ENCODE results near the gene TENT5C. TPM values are rescaled to one million over a fixed set of nuclear protein-coding genes. Genes with fewer than 3 reads are reported as not detected.

Gene TENT5C
- total RNA-seq, 1 experiment from 2014 or later, result 1.4 TPM

GRCh38 chr1:117638759-117639158 is 32.9 kb downstream of the TENT5C start:
- CTCF ChIA-PET, result no interaction called here
- Histone ChIP-seq H3K36me3 (ENCODE audit: control insufficient read depth in 1 of 2, insufficient read depth in 2 of 2, low read length in 2 of 2) (no peaks in the 10 kb centered on the region), H3K4me3 (replicated peaks in 1 of 2; ENCODE audit: low read depth in 1 of 2, low read length in 2 of 2) (no peak overlapping the region), H3K4me2 (ENCODE audit: low read length) (no peak overlapping the region), H3K9me2 (ENCODE audit: insufficient read depth) (no peaks in the 10 kb centered on the region), H2AFZ (ENCODE audit: low read depth, low read length, poor library complexity, severe bottlenecking) (no peak overlapping the region), H3K27me3 (ENCODE audit: insufficient read depth, low read length) (no peaks in the 10 kb centered on the region), H3K9me3 (ENCODE audit: control insufficient read depth in 1 of 2, insufficient read depth in 1 of 2, low read depth in 1 of 2, low read length in 2 of 2) (no peaks in the 10 kb centered on the region), H3K4me1 (ENCODE audit: control insufficient read depth in 1 of 2, insufficient read depth in 2 of 2, low read length in 2 of 2) (no peaks in the 10 kb centered on the region), H4K20me1 (ENCODE audit: insufficient read depth) (no peaks in the 10 kb centered on the region), H3K79me2 (ENCODE audit: insufficient read depth, low read length) (no peaks in the 10 kb centered on the region), H3K9ac (ENCODE audit: low read length) (no peak overlapping the region), H3K27ac (ENCODE audit: low read depth, low read length) (no peak overlapping the region)
- intact Hi-C loops (cut with micrococcal nuclease), result no loop called here
- RAD21 ChIA-PET (ENCODE audit: low non-redundant PET in 1 of 2, low total read pairs in 2 of 2, uncharacterized antibody in 2 of 2, unreplicated experiment in 2 of 2), result interaction anchor here in 1 of 2 experiments (0.5 kb wide), 1 partner anchor 214 kb away, joined by 3 read pairs; no protein-coding TSS in a partner anchor
- no TSS peak for BruUV-seq (replicated peaks)
- ATAC-seq, result no peak
- no peak for TF ChIP-seq ZFX (IDR thresholded peaks at IDR 0.05)
- POLR2A ChIA-PET, result no interaction called here
- no peak for DNase-seq (ENCODE audit: low read depth, low spot score)

GRCh38 chr1:117639741-117640140 is 33.9 kb downstream of the TENT5C start:
- Histone ChIP-seq H3K4me2 (ENCODE audit: low read length) (no peak overlapping the region), H3K9me3 (ENCODE audit: control insufficient read depth in 1 of 2, insufficient read depth in 1 of 2, low read depth in 1 of 2, low read length in 2 of 2) (no peaks in the 10 kb centered on the region), H3K9ac (ENCODE audit: low read length) (no peak overlapping the region), H3K4me3 (replicated peaks in 1 of 2; ENCODE audit: low read depth in 1 of 2, low read length in 2 of 2) (no peak overlapping the region), H4K20me1 (ENCODE audit: insufficient read depth) (no peaks in the 10 kb centered on the region), H3K36me3 (ENCODE audit: control insufficient read depth in 1 of 2, insufficient read depth in 2 of 2, low read length in 2 of 2) (no peaks in the 10 kb centered on the region), H3K27ac (ENCODE audit: low read depth, low read length) (no peak overlapping the region), H3K79me2 (ENCODE audit: insufficient read depth, low read length) (no peaks in the 10 kb centered on the region), H2AFZ (ENCODE audit: low read depth, low read length, poor library complexity, severe bottlenecking) (no peak overlapping the region), H3K27me3 (ENCODE audit: insufficient read depth, low read length) (no peaks in the 10 kb centered on the region), H3K4me1 (ENCODE audit: control insufficient read depth in 1 of 2, insufficient read depth in 2 of 2, low read length in 2 of 2) (no peaks in the 10 kb centered on the region), H3K9me2 (ENCODE audit: insufficient read depth) (no peaks in the 10 kb centered on the region)
- BruUV-seq (replicated peaks), result no TSS peak
- ChIA-PET CTCF (no interaction called here), RAD21 (ENCODE audit: low non-redundant PET in 1 of 2, low total read pairs in 2 of 2, uncharacterized antibody in 2 of 2, unreplicated experiment in 2 of 2) (no interaction called here), POLR2A (no interaction called here)
- ATAC-seq (no peak), DNase-seq (ENCODE audit: low read depth, low spot score) (no peak)
- intact Hi-C loops (cut with micrococcal nuclease), result no loop called here
- TF ChIP-seq SIN3A (IDR thresholded peaks at IDR 0.05; ENCODE audit: low read depth) (no peak), ATF3 (IDR thresholded peaks at IDR 0.05) (no peak), MAX (IDR thresholded peaks at IDR 0.05) (no peak), EGR1 (IDR thresholded peaks at IDR 0.05; ENCODE audit: low read depth) (no peak), ZBTB33 (IDR thresholded peaks at IDR 0.05; ENCODE audit: extremely low read depth, insufficient replicate concordance, low read length) (no peak), ZFX (IDR thresholded peaks at IDR 0.05) (no peak), REST (IDR thresholded peaks at IDR 0.05; ENCODE audit: low read depth) (no peak), JUND (IDR thresholded peaks at IDR 0.05) (no peak), CBX3 (IDR thresholded peaks at IDR 0.05; ENCODE audit: low read depth) (no peak), FOSL1 (IDR thresholded peaks at IDR 0.05; ENCODE audit: low read depth) (no peak), EZH2 (IDR thresholded peaks at IDR 0.05) (no peak), SP1 (IDR thresholded peaks at IDR 0.05; ENCODE audit: low read depth) (no peak), EZH2phosphoT487 (IDR thresholded peaks at IDR 0.05; ENCODE audit: borderline replicate concordance) (no peak), CEBPB (IDR thresholded peaks at IDR 0.05; ENCODE audit: low read depth) (no peak), RAD21 (IDR thresholded peaks at IDR 0.05; ENCODE audit: low read depth) (no peak)
